Measurements from ENCODE around the gene SRRD.

The SRRD gene

DNA sequence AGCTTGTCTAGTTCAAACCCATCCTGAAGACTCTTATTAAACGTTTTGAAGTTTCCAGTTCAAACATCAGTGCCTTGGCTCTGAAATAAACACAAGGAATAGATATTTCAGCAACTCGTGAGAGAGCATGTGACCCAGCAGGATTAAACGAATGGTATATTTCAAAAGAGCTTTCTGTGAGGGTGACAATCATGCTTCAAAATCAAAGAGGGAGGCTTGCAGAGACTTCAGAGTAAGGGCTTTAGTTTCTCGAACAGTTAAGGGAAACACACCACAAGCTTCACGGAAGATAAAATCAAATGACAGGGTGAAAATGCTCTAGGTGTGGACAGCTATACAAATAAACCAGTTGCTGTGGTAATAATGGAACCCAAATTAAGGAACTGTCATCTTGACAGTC, 1.5 kb upstream of the SRRD start:
- peak; percentile 53 for DNase-seq (ENCODE audit: low spot score)

DNA sequence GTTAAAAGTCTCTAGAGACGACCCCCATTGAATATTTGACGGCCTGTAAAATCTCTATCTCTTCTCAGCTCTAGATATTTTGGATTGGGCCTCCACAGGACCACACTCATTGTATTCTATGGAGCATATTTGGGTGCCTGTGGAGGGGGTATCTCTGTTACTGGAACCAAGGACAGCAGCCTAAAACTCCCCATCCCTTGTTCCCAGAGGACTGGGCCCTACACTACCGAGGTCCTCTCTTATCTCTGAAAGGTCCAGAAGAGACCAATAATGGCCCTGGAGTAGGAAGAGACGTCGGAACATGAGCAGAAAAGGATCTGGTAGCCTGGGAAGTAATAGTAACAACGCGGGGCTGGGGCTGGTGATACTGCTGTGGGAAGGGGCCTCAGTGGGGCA, 636 bp upstream of the SRRD start:
- peak; percentile 46 for DNase-seq (ENCODE audit: low spot score)

DNA sequence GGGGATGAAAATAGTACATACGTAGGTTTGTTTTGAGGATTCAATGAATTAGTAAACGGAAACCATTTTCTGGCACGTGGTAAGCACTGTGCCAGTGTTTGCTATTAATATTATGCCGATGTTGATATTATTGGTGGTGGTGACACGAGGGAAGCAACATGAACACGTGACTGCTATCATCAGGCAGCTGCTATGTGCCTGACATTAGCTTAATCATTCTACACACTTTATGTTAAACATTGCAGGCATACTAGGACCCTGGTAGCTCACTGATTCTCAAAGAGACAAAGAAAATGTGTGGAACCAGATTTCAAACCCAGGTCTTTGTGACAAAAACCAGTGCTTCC, 656 bp downstream of the SRRD start:
- DNase-seq (ENCODE audit: low spot score), result peak; percentile 91

DNA sequence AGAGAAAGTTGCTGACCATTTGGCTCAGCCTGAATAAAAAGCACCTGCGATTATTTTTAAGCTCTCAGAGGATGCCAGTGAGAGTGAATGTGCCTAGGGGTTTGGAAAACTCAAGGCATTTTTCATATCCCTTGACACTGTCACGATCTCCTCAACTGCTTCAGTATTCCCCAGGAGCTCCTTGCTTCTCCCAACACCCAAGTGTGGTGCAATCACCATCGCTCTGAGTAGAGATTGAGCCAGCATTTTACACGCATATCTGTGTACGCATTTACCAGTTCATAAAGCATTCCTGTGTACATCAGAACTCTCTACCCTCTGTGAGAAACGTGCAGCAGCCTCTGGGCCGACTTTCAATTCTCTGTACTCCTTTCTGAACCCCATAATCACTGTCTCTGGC, 1.3 kb downstream of the SRRD start:
- DNase-seq (ENCODE audit: low spot score), result peak; percentile 57

DNA sequence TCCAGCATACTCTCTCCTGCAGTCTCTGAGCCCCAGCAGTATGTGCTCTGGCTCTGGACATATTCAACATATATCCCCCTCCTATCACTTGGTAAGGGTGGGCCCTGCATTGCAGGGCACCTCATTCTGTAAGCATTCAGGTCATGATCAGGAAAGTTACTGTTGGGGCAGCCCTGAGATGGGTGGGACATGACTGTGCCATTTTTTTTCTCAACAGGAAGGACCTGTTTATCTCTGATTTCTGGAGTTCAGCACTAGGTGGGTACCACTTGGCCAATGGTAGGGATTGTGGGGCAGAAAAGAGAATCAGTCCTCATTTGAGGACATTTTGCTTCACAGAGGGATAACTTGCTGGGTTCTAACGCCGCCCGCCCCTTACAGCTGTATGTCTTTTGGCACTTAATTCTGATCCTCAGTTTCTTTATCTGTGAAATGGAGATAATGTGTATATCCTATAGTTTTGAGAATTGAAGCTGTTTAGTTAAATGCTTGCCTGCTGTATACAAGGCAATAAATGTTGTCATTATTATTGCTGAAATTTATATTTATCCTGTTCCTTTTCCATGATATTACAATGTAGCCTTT, 2.2 kb downstream of the SRRD start:
- DNase-seq (ENCODE audit: low spot score), result no peak

DNA sequence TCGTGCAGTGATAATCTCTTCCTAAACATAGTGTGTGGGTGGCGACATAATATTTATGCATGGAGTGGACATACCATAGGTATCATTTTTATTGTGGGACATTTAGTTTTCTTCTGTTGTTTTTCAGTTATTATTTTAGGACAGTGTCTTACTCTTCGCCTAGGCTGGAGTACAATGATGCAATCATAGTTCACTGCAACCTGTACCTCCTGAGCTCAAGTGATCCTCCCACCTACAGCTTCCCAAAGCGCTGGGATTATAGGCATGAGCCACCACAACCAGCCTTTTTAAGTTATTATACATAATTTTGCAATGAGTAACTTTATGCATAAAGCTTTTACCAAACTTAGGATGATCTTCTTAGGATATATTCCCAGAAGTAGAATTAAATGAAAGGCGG, 2.7 kb downstream of the SRRD start:
- no peak for DNase-seq (ENCODE audit: low spot score)

DNA sequence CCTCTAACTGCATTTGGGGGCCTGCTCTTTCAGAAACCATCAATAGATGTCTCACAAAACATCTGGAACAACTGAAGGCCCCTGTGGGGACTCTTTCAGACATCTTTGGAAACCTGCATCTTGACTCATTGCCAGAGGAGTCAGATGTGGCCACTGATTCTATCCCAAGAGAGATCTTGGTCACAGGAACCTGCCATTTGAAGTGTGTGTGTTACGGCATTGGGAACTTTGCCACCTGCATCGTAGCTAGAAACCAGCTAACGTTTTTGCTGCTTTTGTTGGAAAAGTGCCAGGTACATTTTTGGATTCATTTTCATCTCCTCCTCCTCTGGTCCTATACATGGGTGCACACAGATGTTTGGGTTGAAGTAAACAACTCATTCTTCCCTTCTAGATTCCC, 4.3 kb downstream of the SRRD start:
- peak; percentile 91 for DNase-seq (ENCODE audit: low spot score)

DNA sequence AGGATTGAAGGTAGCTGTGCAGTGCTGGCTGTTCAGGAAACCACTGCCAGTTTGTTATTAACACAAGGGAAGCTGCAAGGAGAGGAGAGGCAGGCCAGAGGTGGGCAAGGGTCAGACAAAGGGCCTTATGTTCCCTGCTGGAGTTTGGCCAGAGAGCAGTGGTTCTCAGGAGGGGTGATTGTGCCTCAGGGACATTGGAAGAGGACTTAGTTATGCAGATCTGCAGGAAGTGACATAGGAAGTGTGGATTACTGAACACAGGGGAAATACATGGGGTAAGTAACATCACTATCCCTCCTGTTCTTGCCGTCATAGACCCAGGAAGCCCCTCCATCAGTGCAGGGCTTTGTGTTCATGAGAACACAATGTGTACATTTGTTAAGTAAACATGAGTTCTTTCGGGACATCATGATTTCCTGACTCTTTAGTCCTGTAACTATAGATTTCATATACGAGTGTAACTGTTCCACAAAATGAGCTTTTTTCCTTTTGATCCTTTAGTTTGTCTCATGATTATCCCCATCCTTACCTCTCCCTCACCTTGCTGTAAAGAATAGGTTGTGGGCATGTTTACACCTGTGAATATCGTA, 5.9 kb downstream of the SRRD start:
- DNase-seq (ENCODE audit: low spot score), result no peak

DNA sequence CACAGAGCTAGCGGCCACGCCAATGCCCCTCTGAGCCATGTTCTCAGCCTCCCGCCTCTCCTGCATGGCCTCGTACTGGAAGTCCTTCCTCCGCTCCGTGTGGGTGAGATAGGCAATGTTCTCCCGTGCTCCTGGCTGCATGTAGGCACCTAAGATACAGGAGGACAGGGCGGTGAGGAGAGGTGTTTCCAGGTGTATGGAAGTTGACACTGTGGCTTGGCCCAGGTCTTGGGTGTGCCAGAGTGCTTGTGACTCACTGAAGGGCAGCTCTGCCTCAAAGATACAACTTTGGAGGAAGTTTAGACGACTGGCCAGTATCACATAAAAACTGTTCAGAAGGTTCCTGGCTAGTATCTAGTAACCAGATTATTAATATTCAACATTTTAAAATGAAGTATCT, 8.5 kb downstream of the SRRD start:
- no peak for DNase-seq (ENCODE audit: low spot score)

DNA sequence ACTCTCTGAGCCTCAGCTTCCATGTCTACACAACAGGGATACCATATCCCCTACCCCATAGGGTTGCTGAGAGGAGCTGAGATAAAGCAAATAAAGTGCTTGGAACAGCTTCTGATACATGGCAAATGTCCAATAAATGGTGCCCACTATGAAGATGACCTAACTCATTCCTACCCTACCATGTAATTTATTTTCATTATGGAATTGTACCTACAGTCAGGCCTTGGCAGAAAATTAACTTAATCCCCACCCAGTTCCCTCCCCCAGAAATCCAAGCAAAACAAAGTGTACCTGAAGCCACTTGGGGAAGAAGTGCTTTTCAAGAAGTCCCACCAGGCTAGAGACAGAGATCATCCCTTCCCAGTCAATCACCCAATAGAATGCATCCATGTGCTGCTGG, 10.8 kb downstream of the SRRD start:
- DNase-seq (ENCODE audit: low spot score), result no peak

DNA sequence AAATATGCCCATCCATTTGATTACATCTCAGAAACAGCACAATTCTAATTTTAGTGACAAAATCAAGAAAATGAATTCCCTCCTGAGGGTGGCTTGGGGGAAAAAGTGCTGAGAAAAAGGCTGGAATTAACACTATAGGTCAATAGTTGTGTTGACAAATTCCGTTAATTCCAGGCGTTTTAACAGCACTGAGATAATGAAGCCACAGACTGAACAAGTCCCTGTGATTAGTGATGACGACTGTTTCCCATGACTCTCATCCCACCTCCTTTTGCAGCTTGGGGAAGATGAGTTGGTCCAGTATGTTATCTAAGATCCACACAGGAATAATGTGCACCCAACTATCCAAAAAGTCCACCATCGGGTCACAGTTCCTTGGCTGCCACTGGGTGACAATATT, 12.8 kb downstream of the SRRD start:
- DNase-seq (ENCODE audit: low spot score), result no peak

DNA sequence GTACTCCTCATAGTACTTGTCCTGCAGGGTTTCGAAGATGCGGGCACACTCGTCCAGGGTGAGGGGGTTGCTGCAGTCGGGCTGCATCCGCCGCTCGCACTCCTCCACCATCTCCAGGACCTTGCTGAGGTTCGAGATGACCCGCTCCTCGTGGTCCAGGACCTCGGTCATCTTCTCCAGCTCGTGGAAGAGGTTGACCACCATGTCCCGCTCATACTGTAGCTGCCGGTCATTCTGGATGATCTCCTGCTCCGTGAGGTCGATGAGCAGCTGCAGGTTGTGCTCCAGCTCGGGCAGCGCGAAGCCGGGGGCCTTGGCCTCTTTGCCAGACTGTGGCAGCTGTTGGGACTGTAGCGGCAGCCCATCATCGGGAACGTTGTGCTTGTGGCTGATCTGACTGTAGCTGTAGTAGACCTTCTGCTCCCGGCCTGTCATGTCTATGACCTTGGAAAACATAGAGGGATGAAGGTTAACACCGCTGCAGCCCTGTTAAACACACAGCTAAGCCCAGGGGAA, 15.6 kb downstream of the SRRD start:
- DNase-seq (ENCODE audit: low spot score), result no peak

DNA sequence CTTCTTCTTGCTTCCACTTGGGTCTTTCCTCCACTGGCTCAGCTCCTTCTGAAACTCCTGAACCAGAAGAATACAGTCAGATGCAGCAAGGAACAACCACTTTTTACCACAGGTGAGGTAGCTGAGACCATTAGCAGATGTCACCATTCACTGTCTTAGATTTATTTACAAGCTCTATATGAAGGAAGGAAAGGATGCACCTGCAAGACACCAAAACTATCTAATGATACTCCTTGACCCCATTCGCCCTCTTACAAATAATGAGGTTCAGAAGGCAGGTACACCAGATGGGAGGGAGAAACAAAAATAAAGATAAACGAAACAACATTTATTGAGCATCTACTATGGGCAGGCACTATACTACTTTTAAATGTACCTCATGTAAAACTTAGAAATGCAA, 18.3 kb downstream of the SRRD start:
- peak; percentile 62 for DNase-seq (ENCODE audit: low spot score)

DNA sequence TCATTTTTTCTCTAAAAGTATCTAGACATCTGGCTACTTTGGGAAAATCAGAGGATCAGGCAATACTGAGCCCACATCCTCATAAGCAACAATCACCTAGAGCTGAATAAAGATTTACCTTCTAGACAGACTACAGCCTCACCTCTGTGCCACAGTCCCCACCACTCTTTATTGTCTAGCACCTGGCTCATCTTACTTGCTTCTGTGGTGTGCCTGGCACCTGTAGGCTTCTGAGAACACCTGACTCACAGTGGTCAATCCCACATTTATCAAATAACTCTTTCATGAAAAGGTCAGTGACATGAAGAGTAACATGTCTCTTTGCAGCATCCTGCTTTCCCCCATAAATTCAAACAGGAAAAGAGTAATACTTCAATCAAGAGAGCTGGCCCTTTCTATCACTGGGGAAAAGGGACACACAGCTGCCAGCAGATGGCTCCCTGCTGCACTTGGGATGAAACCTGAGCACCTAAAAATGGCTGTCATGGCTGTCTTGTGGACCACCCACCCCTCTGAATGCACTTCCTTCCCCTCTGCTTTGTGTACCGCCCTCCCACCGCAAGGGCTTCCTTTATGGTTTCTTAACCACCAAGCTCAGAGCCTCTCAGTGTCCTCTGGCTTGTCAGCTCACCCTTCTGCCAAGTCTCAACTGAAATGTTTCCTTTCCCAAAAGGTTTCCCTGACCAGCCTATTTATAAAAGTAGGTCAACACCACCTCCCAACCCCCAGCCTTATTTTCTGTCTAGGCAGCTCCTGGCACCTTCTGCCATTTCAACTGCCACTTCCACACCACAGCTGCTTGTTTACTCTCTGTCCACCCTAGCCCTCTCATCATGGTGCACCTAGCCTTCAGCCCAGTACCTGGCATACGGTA, 19.2 kb downstream of the SRRD start:
- peak; percentile 90 for DNase-seq (ENCODE audit: low spot score)

DNA sequence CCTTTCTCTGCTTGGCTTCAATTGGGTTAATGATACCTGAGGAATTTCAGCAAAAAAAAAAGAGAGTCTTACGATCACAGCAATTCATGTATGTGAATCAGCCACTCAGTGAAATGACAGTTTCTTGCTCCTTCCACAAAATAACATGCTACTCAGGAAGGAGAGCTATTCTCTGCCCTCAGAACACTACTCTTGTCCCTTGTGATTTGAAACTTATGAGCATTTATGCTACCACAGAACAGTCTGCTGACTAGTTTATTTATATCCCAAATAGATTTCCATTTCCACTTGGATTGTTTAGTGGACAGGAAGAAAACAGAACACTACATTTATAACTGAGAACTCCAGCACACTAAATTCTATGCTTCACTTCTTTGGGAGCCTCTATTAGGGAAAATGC, 20.1 kb downstream of the SRRD start:
- DNase-seq (ENCODE audit: low spot score), result no peak

DNA sequence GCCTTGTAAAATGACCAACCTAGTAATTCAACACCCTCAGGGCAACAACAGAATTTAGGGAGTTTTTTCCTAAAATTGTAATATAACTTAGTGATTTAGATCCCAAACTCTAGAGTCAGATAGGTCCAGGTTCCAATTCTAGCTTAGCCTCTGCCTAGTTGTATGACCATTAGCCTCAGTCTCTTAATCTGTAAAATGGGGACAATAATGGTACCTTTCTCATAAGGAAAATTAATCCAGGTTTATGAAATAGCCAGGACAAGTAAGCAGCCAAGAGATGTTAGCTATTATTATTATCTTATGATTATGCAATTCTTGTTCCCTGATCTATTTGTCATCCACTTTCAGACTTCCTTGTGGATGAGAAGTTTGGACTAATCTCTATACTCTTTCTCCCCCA, 24.5 kb downstream of the SRRD start:
- no peak for DNase-seq (ENCODE audit: low spot score)

DNA sequence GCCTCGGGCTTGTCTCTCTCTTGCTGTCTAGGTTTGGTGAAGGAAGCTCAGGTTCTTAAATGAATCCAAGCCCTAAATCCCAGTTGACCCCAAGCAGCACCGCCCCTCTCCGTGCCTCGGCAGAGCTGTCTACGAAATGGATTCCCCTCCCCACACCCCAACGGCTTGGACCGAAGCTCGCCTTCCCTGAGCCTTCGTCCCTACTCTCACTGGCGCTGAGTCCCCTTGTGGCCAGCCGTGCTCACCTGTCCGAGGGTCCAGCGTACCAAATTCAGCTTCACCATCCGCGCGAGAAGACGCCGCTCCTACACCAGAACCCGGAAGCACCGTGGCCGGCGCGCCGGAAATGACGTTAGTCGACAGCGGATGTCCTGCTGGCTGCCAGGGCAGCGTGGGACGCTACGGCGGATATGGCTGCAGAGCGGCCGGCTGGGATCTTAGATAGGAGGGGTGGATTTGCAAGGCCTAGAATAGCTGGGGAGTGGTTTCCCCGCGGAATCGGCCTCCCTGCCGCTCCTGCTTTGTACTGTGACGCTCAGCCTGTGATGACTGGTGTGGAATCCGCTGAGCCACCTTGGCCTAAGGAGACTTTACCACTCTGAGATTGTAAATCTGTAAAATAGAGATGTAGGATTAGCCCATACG, 28.6 kb downstream of the SRRD start, which contains the start of gene TFIP11:
Gene TFIP11 (minus strand): TSS at position 325 of the 645 bp plus-strand sequence. CDS start 2,201 bp downstream, outside the sequence.
- DNase-seq (ENCODE audit: low spot score), result peak; percentile 93

DNA sequence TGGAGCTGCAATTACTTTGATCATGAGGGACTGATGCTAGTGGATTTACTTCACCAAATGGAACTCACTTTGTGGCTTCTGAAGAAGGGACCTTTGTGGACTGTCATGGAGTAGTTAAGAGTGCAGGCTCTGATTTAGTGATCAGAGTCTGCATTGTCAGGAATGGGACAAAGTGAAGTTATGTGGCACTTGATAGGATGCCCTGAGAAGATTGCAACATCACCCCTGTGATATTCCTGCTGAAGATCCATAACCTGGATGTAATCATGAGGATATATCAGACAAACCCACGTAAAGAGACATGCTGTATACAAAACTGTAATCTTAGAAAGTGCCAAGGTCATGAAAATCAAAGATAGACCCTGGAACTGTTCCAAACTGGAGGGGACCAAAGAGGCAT, 30.2 kb downstream of the SRRD start:
- DNase-seq (ENCODE audit: low spot score), result no peak

DNA sequence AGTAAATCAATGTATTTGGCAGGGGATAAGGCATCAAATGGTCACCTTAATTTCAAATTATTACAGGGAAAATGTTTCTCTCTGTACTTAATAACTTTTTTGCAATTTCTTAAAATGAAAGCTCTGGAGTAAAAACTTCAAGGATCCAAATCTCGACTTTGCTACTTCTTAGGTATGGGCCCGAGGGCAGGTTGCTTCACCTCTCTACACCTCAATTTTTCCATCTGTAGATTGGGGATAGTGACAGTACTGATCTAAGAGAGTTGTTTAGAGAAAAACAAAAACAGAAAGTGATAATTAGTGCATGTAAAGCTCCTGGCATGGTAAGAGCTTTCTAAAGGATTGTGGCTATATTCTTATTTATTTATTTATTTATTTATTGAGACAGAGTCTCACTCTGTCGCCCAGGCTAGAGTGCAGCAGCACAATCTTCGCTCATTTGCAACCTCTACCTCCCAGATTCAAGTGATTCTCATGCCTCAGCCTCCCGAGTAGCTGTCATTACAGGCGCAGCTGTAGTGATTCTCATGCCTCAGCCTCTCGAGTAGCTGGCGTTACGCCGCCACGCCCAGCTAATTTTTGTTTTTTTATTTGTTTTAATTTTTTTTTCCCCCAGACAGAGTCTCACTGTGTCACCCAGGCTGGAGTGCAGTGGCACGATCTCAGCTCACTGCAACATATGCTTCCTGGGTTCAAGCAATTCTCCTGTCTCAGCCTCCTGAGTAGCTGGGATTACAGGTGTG, 30.9 kb downstream of the SRRD start:
- no peak for DNase-seq (ENCODE audit: low spot score)

DNA sequence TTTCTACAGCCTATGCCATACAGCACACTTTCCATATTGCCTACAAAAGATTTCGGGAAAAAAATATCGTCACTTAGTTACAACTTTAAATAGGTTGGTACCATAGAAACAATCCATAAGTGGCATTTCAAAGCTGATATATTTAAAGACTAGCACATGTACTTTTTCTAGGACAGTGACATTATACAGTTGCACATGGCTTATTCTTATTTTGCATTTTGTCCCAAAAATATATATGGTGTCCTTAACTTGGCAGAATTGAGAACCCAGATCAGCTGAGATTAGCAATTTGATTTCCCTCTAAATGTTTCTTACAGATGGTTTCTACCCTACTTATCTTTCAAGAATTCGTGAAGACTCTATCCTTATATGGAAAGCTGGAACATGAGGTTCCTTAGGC, 32.3 kb downstream of the SRRD start:
- DNase-seq (ENCODE audit: low spot score), result no peak

DNA sequence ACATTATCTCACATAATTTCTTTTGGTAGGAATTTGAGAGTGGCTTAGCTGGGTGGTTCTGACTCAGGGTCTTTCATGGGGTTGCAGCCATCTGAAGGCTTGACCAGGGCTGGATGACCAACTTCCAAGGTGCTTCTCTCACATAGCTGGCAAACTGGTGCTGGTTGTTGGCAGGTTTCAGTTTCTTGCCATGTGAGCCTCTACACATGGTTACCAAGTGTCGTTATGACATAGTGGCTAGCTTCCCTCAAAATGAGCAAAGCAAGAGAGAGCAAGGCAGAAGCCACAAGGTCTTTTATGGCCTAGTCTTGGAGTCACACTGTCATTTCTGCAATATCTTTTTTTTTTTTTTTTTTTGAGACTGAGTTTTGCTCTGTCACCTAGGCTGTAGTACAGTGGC, 32.8 kb downstream of the SRRD start:
- DNase-seq (ENCODE audit: low spot score), result peak; percentile 25

DNA sequence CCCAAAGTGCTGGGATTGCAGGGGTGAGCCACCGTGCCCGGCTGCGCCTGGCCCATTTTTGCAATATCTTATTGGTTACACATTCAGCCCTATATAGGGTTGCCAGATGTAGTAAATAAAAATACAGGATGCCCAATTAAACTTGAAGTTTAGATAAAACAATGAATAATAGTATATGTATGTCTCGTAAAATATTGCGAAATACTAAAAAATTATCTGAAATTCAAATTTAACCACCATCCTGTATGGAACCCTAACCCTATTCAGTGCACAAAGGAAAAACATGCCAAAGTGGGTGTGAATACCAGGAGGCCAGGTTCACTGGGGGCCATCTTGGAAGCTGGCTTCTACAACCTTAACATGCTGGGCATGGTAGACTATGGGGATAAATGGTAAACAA, 33.8 kb downstream of the SRRD start:
- DNase-seq (ENCODE audit: low spot score), result no peak
